HCT116 (cell line): ENCODE results near the gene PROSER3. TPM values are rescaled to one million over a fixed set of nuclear protein-coding genes. Genes with fewer than 3 reads are reported as not detected.

ENCODE experiments used
- ATAC-seq: fragments of 200-7000 bp; cut with Tn5 transposase; 2 replicates; pipeline ENCODE4 v1.9.1; 2020; ENCODE audit warnings: mild to moderate bottlenecking, moderate library complexity
- BruUV-seq: library from RNA; stranded (reverse); fragments of 400-500 nt; replicated peaks from 2 replicates; lab custom pipeline; 2021; lab: Mats Ljungman, UMichigan
- CTCF ChIA-PET: fragments of 300-600 bp; sonication (Branson Sonifier 250); formaldehyde crosslinking; loops from one replicate; lab custom pipeline; 2021; ENCODE audit warnings: antibody characterized with exemption; lab: Charles Lee
- POLR2A ChIA-PET: fragments of 300-600, 350-600 bp; sonication (Branson Sonifier 250); formaldehyde crosslinking; loops from one replicate; lab custom pipeline; 2021; ENCODE audit warnings: antibody characterized with exemption; lab: Charles Lee
- RAD21 ChIA-PET, 2 experiments: fragments of 300-600 bp; sonication (Branson Sonifier 250); formaldehyde crosslinking; loops; one replicate each; lab custom pipeline; 2023; ENCODE audit warnings: low total read pairs in 2 of 2; ENCODE audit not compliant: uncharacterized antibody in 2 of 2, unreplicated experiment in 2 of 2, low non-redundant PET in 1 of 2; lab: Charles Lee
- DNase-seq: peaks from one replicate; pipeline ENCODE4 v3.0.0-alpha.2; 2010; ENCODE audit warnings: low read depth, low spot score
- H2AFZ ChIP-seq: fragments of 200-600 bp; shearing (Covaris generic), sonication (generic); 2 replicates; pipeline ENCODE4 v1.6.1; 2017; ENCODE audit warnings: low read depth, mixed run types, mixed read lengths, antibody characterized with exemption, low read length; ENCODE audit not compliant: poor library complexity, severe bottlenecking
- H3K27ac ChIP-seq: 2 replicates; pipeline ENCODE4 v1.5.1; 2012; ENCODE audit warnings: low read depth, low read length
- H3K27me3 ChIP-seq: fragments of 200-600 bp; sonication (generic); 2 replicates; pipeline ENCODE4 v1.6.1; 2016; ENCODE audit warnings: mixed run types, low read length, mixed read lengths; ENCODE audit not compliant: insufficient read depth
- H3K36me3 ChIP-seq, 2 experiments: fragments of 200-500 bp in 1 of 2; fragments of 200-600 bp in 1 of 2; sonication (Bioruptor generic) in 1 of 2; sonication (generic) in 1 of 2; 2 replicates each; pipeline versions ENCODE4 v1.5.1 to v1.6.1; 2014 to 2016; ENCODE audit warnings: low read length in 2 of 2, inconsistent platforms in 1 of 2, mixed read lengths in 1 of 2, mixed run types in 1 of 2; ENCODE audit not compliant: insufficient read depth in 2 of 2, control insufficient read depth in 1 of 2
- H3K4me1 ChIP-seq, 2 experiments: fragments of 200-600 bp in 1 of 2; sonication (generic) in 1 of 2; 2 replicates each; pipeline versions ENCODE4 v1.5.1 to v1.6.1; 2012 to 2017; ENCODE audit warnings: low read length in 2 of 2, inconsistent platforms in 1 of 2, mild to moderate bottlenecking in 1 of 2, mixed read lengths in 1 of 2, mixed run types in 1 of 2, moderate library complexity in 1 of 2; ENCODE audit not compliant: insufficient read depth in 2 of 2, control insufficient read depth in 1 of 2
- H3K4me2 ChIP-seq: fragments of 200-600 bp; sonication (generic); 2 replicates; pipeline ENCODE4 v1.6.1; 2017; ENCODE audit warnings: mixed run types, low read length, mixed read lengths
- H3K4me3 ChIP-seq, 2 experiments: fragments of 200-600 bp in 1 of 2; sonication (generic) in 1 of 2; replicated peaks in 1 of 2; 2 replicates each; pipeline ENCODE4 v1.5.1; 2011 to 2016; ENCODE audit warnings: low read length in 2 of 2, control low read depth in 1 of 2, low read depth in 1 of 2, mild to moderate bottlenecking in 1 of 2, mixed read lengths in 1 of 2, mixed run types in 1 of 2
- H3K79me2 ChIP-seq: fragments of 200-600 bp; sonication (generic); 2 replicates; pipeline ENCODE4 v1.6.1; 2017; ENCODE audit warnings: mild to moderate bottlenecking, mixed run types, low read length, moderate library complexity, mixed read lengths; ENCODE audit not compliant: insufficient read depth
- H3K9ac ChIP-seq: fragments of 200-600 bp; sonication (generic); 2 replicates; pipeline ENCODE4 v1.6.1; 2016; ENCODE audit warnings: low read length, mixed read lengths
- H3K9me2 ChIP-seq: fragments of 200-600 bp; sonication (generic), shearing (Covaris generic); 2 replicates; pipeline ENCODE4 v1.6.1; 2017; ENCODE audit warnings: mixed run types, mild to moderate bottlenecking, moderate library complexity; ENCODE audit not compliant: insufficient read depth
- H3K9me3 ChIP-seq, 2 experiments: fragments of 200-500 bp in 1 of 2; fragments of 200-600 bp in 1 of 2; sonication (Bioruptor generic) in 1 of 2; sonication (generic) in 1 of 2; 2 replicates each; pipeline ENCODE4 v1.6.1; 2014 to 2017; ENCODE audit warnings: low read length in 2 of 2, mixed read lengths in 2 of 2, inconsistent platforms in 1 of 2, low read depth in 1 of 2, mild to moderate bottlenecking in 1 of 2, mixed run types in 1 of 2, moderate library complexity in 1 of 2; ENCODE audit not compliant: control insufficient read depth in 1 of 2, insufficient read depth in 1 of 2
- H4K20me1 ChIP-seq: fragments of 200-600 bp; sonication (generic), shearing (Covaris generic); 2 replicates; pipeline ENCODE4 v1.6.1; 2017; ENCODE audit warnings: mixed run types, mild to moderate bottlenecking, moderate library complexity; ENCODE audit not compliant: insufficient read depth
- CTCF ChIP-seq, 3 experiments: fragments of 200-600 bp in 1 of 3; sonication (generic) in 1 of 3; IDR thresholded peaks in 2 of 3; conservative IDR thresholded peaks in 1 of 3; 2 replicates each; pipeline ENCODE4 v1.5.1; 2012 to 2017; ENCODE audit warnings: low read depth in 2 of 3, low read length in 2 of 3, antibody characterized with exemption in 1 of 3, borderline replicate concordance in 1 of 3, control low read depth in 1 of 3, mild to moderate bottlenecking in 1 of 3, mixed read lengths in 1 of 3, mixed run types in 1 of 3, moderate library complexity in 1 of 3; ENCODE audit not compliant: insufficient read depth in 1 of 3
- ELF1 ChIP-seq: IDR thresholded peaks from 2 replicates; pipeline ENCODE4 v1.6.1; 2012; ENCODE audit warnings: low read depth, borderline replicate concordance
- FOSL1 ChIP-seq: IDR thresholded peaks from 2 replicates; pipeline ENCODE4 v1.6.1; 2012; ENCODE audit warnings: low read depth
- JUND ChIP-seq: IDR thresholded peaks from 2 replicates; pipeline ENCODE4 v1.6.1; 2012
- POLR2A ChIP-seq: IDR thresholded peaks from 2 replicates; pipeline ENCODE4 v1.7.0; 2011; ENCODE audit warnings: borderline replicate concordance; ENCODE audit not compliant: insufficient read depth, insufficient read length; ENCODE audit errors: extremely low read depth
- POLR2AphosphoS5 ChIP-seq: IDR thresholded peaks from 2 replicates; pipeline ENCODE4 v1.6.1; 2011; ENCODE audit warnings: mild to moderate bottlenecking, low read depth, low read length, moderate library complexity
- RAD21 ChIP-seq: IDR thresholded peaks from 2 replicates; pipeline ENCODE4 v1.6.1; 2012; ENCODE audit warnings: low read depth, mild to moderate bottlenecking
- REST ChIP-seq: IDR thresholded peaks from 2 replicates; pipeline ENCODE4 v1.6.1; 2012; ENCODE audit warnings: low read depth
- SIN3A ChIP-seq: IDR thresholded peaks from 2 replicates; pipeline ENCODE4 v1.6.1; 2012; ENCODE audit warnings: low read depth
- SP1 ChIP-seq: IDR thresholded peaks from 2 replicates; pipeline ENCODE4 v1.6.1; 2012; ENCODE audit warnings: low read depth
- SRF ChIP-seq: IDR thresholded peaks from 2 replicates; pipeline ENCODE4 v1.6.1; 2012; ENCODE audit warnings: low read depth
- YY1 ChIP-seq: IDR thresholded peaks from 2 replicates; pipeline ENCODE4 v1.6.1; 2011; ENCODE audit warnings: low read length, low read depth, moderate library complexity, mild to moderate bottlenecking; ENCODE audit not compliant: insufficient replicate concordance; ENCODE audit errors: extremely low read depth
- ZNF274 ChIP-seq: fragments of 200-500 bp; sonication (Bioruptor generic); IDR thresholded peaks from 2 replicates; pipeline ENCODE4 v1.6.1; 2014; ENCODE audit warnings: mild to moderate bottlenecking, low read depth, low read length, inconsistent platforms
- intact Hi-C: fragments of 100-400 bp; cut with micrococcal nuclease; formaldehyde crosslinking; loops from 2 replicates; pipeline ENCODE4 v1.10.0; 2022
- total RNA-seq: library from RNA; stranded (reverse); gene quantifications from one replicate; pipeline ENCODE4 v1.2.1, GENCODE V29; 2021; ENCODE audit not compliant: unreplicated experiment
- TF ChIP-seq, protein P1 (sequence below): IDR thresholded peaks from 2 replicates; pipeline ENCODE4 v1.6.1; 2012

Gene PROSER3
- total RNA-seq, 1 experiment from 2014 or later, result 42.5 TPM

DNA sequence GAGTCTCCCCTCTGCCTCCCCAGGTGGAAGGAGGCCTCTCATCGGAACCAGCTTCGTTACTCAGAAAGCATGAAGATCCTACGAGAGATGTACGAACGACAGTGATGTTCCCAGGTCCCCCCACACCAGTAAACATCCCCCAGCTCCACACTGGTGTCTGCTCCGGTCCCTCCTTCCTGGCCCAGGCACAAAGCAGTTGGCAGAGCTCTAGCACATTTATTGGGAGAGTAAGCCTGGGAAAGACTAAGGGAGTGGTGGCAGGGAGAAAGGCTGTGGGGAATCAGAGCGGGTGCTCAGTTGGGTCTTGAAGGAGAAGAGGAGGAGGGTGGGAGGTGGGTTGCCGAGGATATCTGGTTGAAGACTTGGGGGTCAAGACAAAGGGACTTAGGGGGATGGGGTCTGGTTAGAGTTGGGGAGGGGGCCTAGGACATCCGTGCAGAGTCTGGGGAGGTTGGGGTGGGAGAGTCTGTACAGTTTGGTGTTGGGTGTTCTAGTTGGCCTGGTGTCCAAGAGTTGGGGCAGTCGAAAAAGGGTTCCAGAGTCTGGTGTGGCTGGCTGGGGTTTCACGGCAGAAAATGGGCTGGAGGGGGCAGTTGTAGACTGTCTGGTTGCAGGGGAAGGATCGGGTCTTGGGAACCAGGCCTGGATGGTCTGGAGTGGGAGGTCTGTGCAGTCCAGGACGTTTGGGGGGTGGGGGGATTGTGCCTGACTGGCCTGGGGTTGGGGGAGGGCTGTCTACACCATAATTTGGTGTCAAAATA, 3.4 kb upstream of the PROSER3 start:
- ChIA-PET CTCF (no interaction called here), RAD21 (no interaction called here), POLR2A (no interaction called here)
- Histone ChIP-seq H3K4me2 (no peak overlapping the region), H3K36me3 (no peaks in the 10 kb centered on the region; a peak in 1 of 4 replicates), H3K9me2 (no peaks in the 10 kb centered on the region), H2AFZ (no peak overlapping the region), H3K9me3 (no peaks in the 10 kb centered on the region), H3K27me3 (no peaks in the 10 kb centered on the region), H3K27ac (no peak overlapping the region), H3K4me1 (peaks cover 17 to 18% of the 10 kb centered on the region in 2 experiments), H4K20me1 (no peaks in the 10 kb centered on the region), H3K79me2 (peaks cover 12% of the 10 kb centered on the region), H3K9ac (no peak overlapping the region), H3K4me3 (no peak overlapping the region)
- TF ChIP-seq YY1 (no peak), ELF1 (no peak), POLR2AphosphoS5 (no peak)
- TF ChIP-seq, protein P1, sequence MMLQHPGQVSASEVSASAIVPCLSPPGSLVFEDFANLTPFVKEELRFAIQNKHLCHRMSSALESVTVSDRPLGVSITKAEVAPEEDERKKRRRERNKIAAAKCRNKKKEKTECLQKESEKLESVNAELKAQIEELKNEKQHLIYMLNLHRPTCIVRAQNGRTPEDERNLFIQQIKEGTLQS, result no peak
- ATAC-seq, result no peak
- no TSS peak for BruUV-seq
- intact Hi-C loops, result no loop called here
- no peak for DNase-seq

GRCh38 chr19:35755131-35755549, 2.8 kb upstream of the PROSER3 start:
- CTCF ChIA-PET, result no interaction called here
- H3K9me3 ChIP-seq, result no peaks in the 10 kb centered on the region
- no peak for TF ChIP-seq SIN3A
- no peak for TF ChIP-seq FOSL1
- no peak for TF ChIP-seq SRF
- no peak for TF ChIP-seq REST
- TF ChIP-seq SP1, result no peak
- no peak for TF ChIP-seq JUND
- no peak for TF ChIP-seq RAD21
- no peak for TF ChIP-seq POLR2A
- TF ChIP-seq ZNF274, result no peak
- no peak for TF ChIP-seq ELF1
- TF ChIP-seq CTCF (IDR thresholded peaks at IDR 0.05 in 2 of 3, conservative IDR thresholded peaks at IDR 0.05 in 1 of 3; ENCODE audit: borderline replicate concordance in 1 of 3, insufficient read depth in 1 of 3, low read depth in 2 of 3, low read length in 2 of 3), result no peak
- TF ChIP-seq, protein P1, result no peak

More at GRCh38 chr19:35755131-35755549, 2.8 kb upstream of the PROSER3 start:
- ChIA-PET POLR2A (no interaction called here), RAD21 (no interaction called here)
- ATAC-seq, result no peak
- Histone ChIP-seq H3K36me3 (peaks cover 0 to 2% of the 10 kb centered on the region in 2 experiments; a peak in 1 of 4 replicates), H3K4me2 (no peak overlapping the region), H3K79me2 (peaks cover 17% of the 10 kb centered on the region), H3K9ac (no peak overlapping the region), H2AFZ (no peak overlapping the region), H4K20me1 (no peaks in the 10 kb centered on the region), H3K27me3 (no peaks in the 10 kb centered on the region), H3K9me2 (no peaks in the 10 kb centered on the region), H3K4me1 (peaks cover 14 to 20% of the 10 kb centered on the region in 2 experiments), H3K4me3 (no peak overlapping the region), H3K27ac (no peak overlapping the region)
- no TSS peak for BruUV-seq
- no peak for DNase-seq
- intact Hi-C loops, result no loop called here
